Left lobe of liver (tissue), 2 donors: ENCODE results near the gene IRF1. TPM values are rescaled to one million over a fixed set of nuclear protein-coding genes. Genes with fewer than 3 reads are reported as not detected.
"Not testable (repeated sequence)": the region's sequence is repeated elsewhere in the genome, so short reads cannot be mapped to it uniquely, and the experiment has no call there.

Source experiments
- ATAC-seq: fragments of 200-7000 bp; cut with Tn5 transposase; one replicate; pipeline ENCODE4 v1.9.1; 2020; ENCODE audit warnings: mild to moderate bottlenecking, moderate library complexity
- DNase-seq: peaks from one replicate; pipeline ENCODE4 v3.0.0-alpha.2; 2020; ENCODE audit warnings: low spot score
- total RNA-seq: library from RNA; stranded (reverse); gene quantifications from one replicate; pipeline ENCODE4 v1.2.1, GENCODE V29; 2021
- donor health status: DM: no; HTN: no; CAD: no; lungs with moderate emphysema.
- donor health status: DM: no; HTN: yes; CAD: no.

Gene IRF1
- 24.8 TPM for total RNA-seq

- ATAC-seq (peak; percentile 83), DNase-seq (peak; percentile 99)
Measured at GRCh38 chr5:132490484-132491367, at the start of gene IRF1. TSS of gene IRF1 (minus strand) at chr5:132490773. CDS start at chr5:132489478, 1,295 bp downstream.

GRCh38 chr5:132540149-132540548, 49.6 kb upstream of the IRF1 start:
- DNase-seq, result no peak
- ATAC-seq, result no peak

GRCh38 chr5:132539716-132540115, 49.1 kb upstream of the IRF1 start:
- ATAC-seq, result no peak
- no peak for DNase-seq

GRCh38 chr5:132530946-132531345, 40.4 kb upstream of the IRF1 start:
- ATAC-seq, result no peak
- DNase-seq, result no peak

GRCh38 chr5:132528866-132529634, 38.5 kb upstream of the IRF1 start:
- DNase-seq, result no peak
- no peak for ATAC-seq

GRCh38 chr5:132528021-132528420, 37.4 kb upstream of the IRF1 start:
- ATAC-seq (no peak), DNase-seq (no peak)

- ATAC-seq (peak; percentile 8), DNase-seq (no peak)
Measured at GRCh38 chr5:132526974-132527564, 36.5 kb upstream of the IRF1 start.

- ATAC-seq (peak; percentile 98), DNase-seq (no peak)
Measured at GRCh38 chr5:132526290-132526973, 35.9 kb upstream of the IRF1 start.

- no peak for DNase-seq
- no peak for ATAC-seq
Measured at GRCh38 chr5:132525299-132525724, 34.7 kb upstream of the IRF1 start.

- not testable (repeated sequence) for ATAC-seq, DNase-seq
Measured at GRCh38 chr5:132524877-132525276, 34.3 kb upstream of the IRF1 start.

- not testable (repeated sequence) for ATAC-seq
Measured at GRCh38 chr5:132522067-132522466, 31.5 kb upstream of the IRF1 start.

GRCh38 chr5:132513618-132514336, 23.2 kb upstream of the IRF1 start:
- not testable (repeated sequence) for DNase-seq, ATAC-seq

More at GRCh38 chr5:132522067-132522466, 31.5 kb upstream of the IRF1 start:
- DNase-seq, result not testable (repeated sequence)

GRCh38 chr5:132510076-132510475, 19.5 kb upstream of the IRF1 start:
- ATAC-seq, result no peak
- no peak for DNase-seq

GRCh38 chr5:132506094-132506692, 15.6 kb upstream of the IRF1 start:
- ATAC-seq, result peak; percentile 54
- no peak for DNase-seq

GRCh38 chr5:132505641-132506040, 15.1 kb upstream of the IRF1 start:
- DNase-seq (no peak), ATAC-seq (no peak)

- ATAC-seq (no peak), DNase-seq (no peak)
Measured at GRCh38 chr5:132504746-132505145, 14.2 kb upstream of the IRF1 start.

GRCh38 chr5:132503244-132503643, 12.7 kb upstream of the IRF1 start:
- DNase-seq (no peak), ATAC-seq (no peak)

- ATAC-seq (peak; percentile 55), DNase-seq (peak; percentile 72)
Measured at GRCh38 chr5:132501961-132502931, 11.7 kb upstream of the IRF1 start.

- no peak for ATAC-seq
- no peak for DNase-seq
Measured at GRCh38 chr5:132501629-132501956, 11.0 kb upstream of the IRF1 start.
